Fibroblast of lung (primary cell): ENCODE results near the gene C9orf85. TPM values are rescaled to one million over a fixed set of nuclear protein-coding genes. Genes with fewer than 3 reads are reported as not detected.
A peak's percentile ranks its signal among the peaks of the same experiment; 100 is the strongest.
"Not testable (repeated sequence)": the region's sequence is repeated elsewhere in the genome, so short reads cannot be mapped to it uniquely, and the experiment has no call there.

Experiments used
- DNase-seq, 2 donors: peaks; one replicate each; pipeline versions ENCODE4 v3.0.0 to v3.0.0-alpha.2; 2010; ENCODE audit warnings: low read depth in 2 of 2
- H2AFZ ChIP-seq: 2 replicates; pipeline ENCODE4 v1.5.1; 2012; ENCODE audit warnings: low read length, control low read depth, inconsistent platforms
- H3K27ac ChIP-seq: 2 replicates; pipeline ENCODE4 v1.5.1; 2011; ENCODE audit warnings: low read length, control low read depth; ENCODE audit not compliant: insufficient read depth
- H3K27me3 ChIP-seq: 2 replicates; pipeline ENCODE4 v1.5.1; 2011; ENCODE audit warnings: mild to moderate bottlenecking, low read length; ENCODE audit not compliant: control insufficient read depth, insufficient read depth
- H3K36me3 ChIP-seq: 2 replicates; pipeline ENCODE4 v1.5.1; 2011; ENCODE audit warnings: low read length; ENCODE audit not compliant: control insufficient read depth, insufficient read depth
- H3K4me1 ChIP-seq: 2 replicates; pipeline ENCODE4 v1.5.1; 2011; ENCODE audit warnings: low read length; ENCODE audit not compliant: control insufficient read depth, insufficient read depth; ENCODE audit errors: extremely low read depth
- H3K4me2 ChIP-seq: 2 replicates; pipeline ENCODE4 v1.5.1; 2011; ENCODE audit warnings: low read length, control low read depth; ENCODE audit not compliant: insufficient read depth; ENCODE audit errors: extremely low read depth
- H3K4me3 ChIP-seq, 4 experiments: fragments of 200-600 bp in 1 of 4; sonication (generic) in 1 of 4; replicated peaks in 1 of 4; 2 replicates each; pipeline ENCODE4 v1.5.1; 2011 to 2016; ENCODE audit warnings: low read length in 4 of 4, low read depth in 3 of 4, mild to moderate bottlenecking in 3 of 4, control low read depth in 2 of 4, inconsistent platforms in 1 of 4, mixed read lengths in 1 of 4; ENCODE audit not compliant: insufficient read depth in 1 of 4; ENCODE audit errors: control extremely low read depth in 1 of 4
- H3K79me2 ChIP-seq: 2 replicates; pipeline ENCODE4 v1.5.1; 2012; ENCODE audit warnings: mild to moderate bottlenecking, low read length, inconsistent platforms; ENCODE audit not compliant: control insufficient read depth, insufficient read depth
- H3K9ac ChIP-seq: 2 replicates; pipeline ENCODE4 v1.5.1; 2011; ENCODE audit warnings: mild to moderate bottlenecking, low read length, control low read depth; ENCODE audit not compliant: insufficient read depth
- H3K9me3 ChIP-seq: 2 replicates; pipeline ENCODE4 v1.5.1; 2012; ENCODE audit warnings: low read depth, low read length; ENCODE audit not compliant: control insufficient read depth, insufficient read depth
- H4K20me1 ChIP-seq: 2 replicates; pipeline ENCODE4 v1.5.1; 2011; ENCODE audit warnings: low read length; ENCODE audit not compliant: control insufficient read depth, insufficient read depth; ENCODE audit errors: extremely low read depth
- CTCF ChIP-seq, 2 donors: IDR thresholded peaks in 1 of 2; conservative IDR thresholded peaks in 1 of 2; 1 replicate in 1 of 2; 2 replicates in 1 of 2; pipeline ENCODE4 v1.5.1; 2011 to 2012; ENCODE audit warnings: low read length in 2 of 2, control low read depth in 1 of 2, inconsistent platforms in 1 of 2, low read depth in 1 of 2, mild to moderate bottlenecking in 1 of 2
- EZH2 ChIP-seq: IDR thresholded peaks from 2 replicates; pipeline ENCODE4 v1.5.1; 2012; ENCODE audit warnings: low read length, control low read depth, mild to moderate bottlenecking; ENCODE audit errors: missing control alignments
- polyA plus RNA-seq, 2 donors: library from polyadenylated mRNA; depleted of rRNA in 1 of 2; stranded (reverse) in 1 of 2; unstranded in 1 of 2; fragments of >200 nt; gene quantifications; 2 replicates each; pipeline ENCODE4 v1.2.1, GENCODE V29; 2011 to 2012; ENCODE audit warnings: missing spikeins in 1 of 2
- total RNA-seq: library from RNA; depleted of rRNA; stranded (reverse); fragments of >200 nt; gene quantifications from 2 replicates; pipeline ENCODE4 v1.2.1, GENCODE V29; 2014

The C9orf85 gene
- total and polyA plus RNA-seq, 2 donors (not counting 1 experiment from before 2014, with no cell fraction given): 17.3 to 22.5 TPM

- Histone ChIP-seq H3K27ac (no peak overlapping the region), H4K20me1 (no peaks in the 10 kb centered on the region), H3K27me3 (no peaks in the 10 kb centered on the region), H3K4me2 (no peak overlapping the region), H3K79me2 (peaks cover 5% of the 10 kb centered on the region), H2AFZ (no peak overlapping the region), H3K36me3 (no peaks in the 10 kb centered on the region), H3K4me1 (no peaks in the 10 kb centered on the region), H3K4me3 (no peak overlapping the region), H3K9me3 (no peaks in the 10 kb centered on the region), H3K9ac (no peak overlapping the region)
- TF ChIP-seq EZH2: no peak
- no peak for TF ChIP-seq CTCF (conservative IDR thresholded peaks at IDR 0.05 in 1 of 2, IDR thresholded peaks at IDR 0.05 in 1 of 2; ENCODE audit: low read depth in 1 of 2, low read length in 2 of 2)
- peak; percentile 22 to 70 for DNase-seq
Observed at GRCh38 chr9:71941060-71941568, 29.7 kb downstream of the C9orf85 start.

GRCh38 chr9:71941998-71942567, 30.6 kb downstream of the C9orf85 start:
- H3K27ac ChIP-seq: no peak overlapping the region
- TF ChIP-seq CTCF (conservative IDR thresholded peaks at IDR 0.05 in 1 of 2, IDR thresholded peaks at IDR 0.05 in 1 of 2; ENCODE audit: low read depth in 1 of 2, low read length in 2 of 2): no peak
- no peak for TF ChIP-seq EZH2
- no peak overlapping the region for H2AFZ ChIP-seq
- no peak overlapping the region for H3K4me2 ChIP-seq
- H4K20me1 ChIP-seq: no peaks in the 10 kb centered on the region
- no peaks in the 10 kb centered on the region for H3K27me3 ChIP-seq
- no peaks in the 10 kb centered on the region for H3K9me3 ChIP-seq
- H3K4me3 ChIP-seq: no peak overlapping the region
- H3K4me1 ChIP-seq: no peaks in the 10 kb centered on the region
- H3K9ac ChIP-seq: no peak overlapping the region
- DNase-seq: peak; percentile 12 to 32
- peaks cover 4% of the 10 kb centered on the region for H3K79me2 ChIP-seq
- H3K36me3 ChIP-seq: no peaks in the 10 kb centered on the region

GRCh38 chr9:71944754-71945375, 33.4 kb downstream of the C9orf85 start:
- H3K4me3 ChIP-seq: no peak overlapping the region
- H3K27me3 ChIP-seq: no peaks in the 10 kb centered on the region
- DNase-seq: peak in 1 of 2 donors; percentile 13
- H3K36me3 ChIP-seq: peaks cover 2% of the 10 kb centered on the region
- H2AFZ ChIP-seq: no peak overlapping the region
- TF ChIP-seq EZH2: no peak
- no peak for TF ChIP-seq CTCF (conservative IDR thresholded peaks at IDR 0.05 in 1 of 2, IDR thresholded peaks at IDR 0.05 in 1 of 2; ENCODE audit: low read depth in 1 of 2, low read length in 2 of 2)
- no peaks in the 10 kb centered on the region for H3K4me1 ChIP-seq
- H3K9ac ChIP-seq: no peak overlapping the region
- H3K27ac ChIP-seq: no peak overlapping the region
- H3K9me3 ChIP-seq: no peaks in the 10 kb centered on the region
- H3K4me2 ChIP-seq: no peak overlapping the region
- H4K20me1 ChIP-seq: no peaks in the 10 kb centered on the region
- peaks cover 3% of the 10 kb centered on the region for H3K79me2 ChIP-seq

GRCh38 chr9:71954652-71955051, 43.2 kb downstream of the C9orf85 start:
- H3K4me1 ChIP-seq, H3K27ac ChIP-seq, H4K20me1 ChIP-seq, H2AFZ ChIP-seq, H3K36me3 ChIP-seq, H3K79me2 ChIP-seq, H3K27me3 ChIP-seq, H3K9me3 ChIP-seq, H3K4me2 ChIP-seq, H3K9ac ChIP-seq, H3K4me3 ChIP-seq, DNase-seq: not testable (repeated sequence)
